ENCODE data around the gene PRM3.

DNA sequence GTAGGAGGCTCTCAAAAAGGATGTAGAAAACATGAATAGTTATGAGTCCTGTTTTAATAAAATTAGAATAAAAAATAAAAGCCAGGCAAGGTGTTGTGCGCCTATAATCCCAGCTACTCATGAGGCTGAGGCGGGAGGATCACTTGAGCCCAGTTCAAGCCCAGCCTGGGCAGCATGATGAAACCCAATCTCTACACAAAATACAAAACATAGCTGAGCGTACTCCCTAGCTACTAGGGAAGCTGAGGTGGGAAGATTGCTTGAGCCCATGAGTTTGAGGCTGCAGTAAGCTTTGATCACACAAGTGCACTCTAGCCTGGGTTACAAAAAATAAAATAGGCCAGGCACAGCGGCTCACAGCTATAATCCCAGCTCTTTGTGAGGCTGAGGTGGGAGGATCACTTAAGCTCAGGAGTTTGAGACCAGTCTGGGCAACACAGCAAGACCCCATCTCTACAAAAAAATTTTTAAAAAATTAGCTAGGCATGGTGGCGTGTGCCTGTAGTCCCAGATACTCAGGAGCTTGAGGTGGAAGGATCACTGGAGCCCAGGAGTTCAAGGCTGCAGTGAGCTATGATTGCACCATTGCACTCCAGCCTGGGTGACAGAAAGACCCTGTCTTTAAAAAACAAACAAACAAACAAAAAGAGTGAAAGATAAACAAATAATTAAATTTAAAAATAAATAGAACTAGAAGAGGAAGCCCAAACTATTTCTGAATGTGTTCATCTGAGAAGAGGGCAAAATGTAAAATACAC is 24.9 kb upstream of the PRM3 start:
- TF ChIP-seq CTCF (IDR thresholded peaks at IDR 0.05) (no peak), POLR2A (IDR thresholded peaks at IDR 0.05) (no peak)

All from adrenal gland (tissue), 5 donors.